NT2/D1 (cell line): Measurements from ENCODE around the gene NRK.

Source experiments
- DNase-seq: peaks from one replicate; pipeline ENCODE4 v3.0.0-alpha.2; 2011; ENCODE audit warnings: low read depth, low spot score
- H3K27me3 ChIP-seq: 2 replicates; pipeline ENCODE4 v1.6.0; 2011; ENCODE audit warnings: mild to moderate bottlenecking; ENCODE audit not compliant: insufficient read length, insufficient read depth
- H3K36me3 ChIP-seq: 2 replicates; pipeline ENCODE4 v1.6.1; 2011; ENCODE audit warnings: mild to moderate bottlenecking, low read length, mixed read lengths; ENCODE audit not compliant: insufficient read depth, insufficient read length
- H3K4me1 ChIP-seq: 2 replicates; pipeline ENCODE4 v1.5.1; 2011; ENCODE audit not compliant: insufficient read depth, insufficient read length
- H3K4me3 ChIP-seq: 2 replicates; pipeline ENCODE4 v1.5.1; 2011; ENCODE audit warnings: low read depth; ENCODE audit not compliant: insufficient read length
- H3K9ac ChIP-seq: 2 replicates; pipeline ENCODE4 v1.6.0; 2011; ENCODE audit warnings: low read depth; ENCODE audit not compliant: insufficient read length
- H3K9me3 ChIP-seq: 2 replicates; pipeline ENCODE4 v1.5.1; 2011; ENCODE audit warnings: mild to moderate bottlenecking, low read length; ENCODE audit not compliant: insufficient read depth
- SUZ12 ChIP-seq: IDR thresholded peaks from 2 replicates; pipeline ENCODE4 v1.6.1; 2011; ENCODE audit not compliant: insufficient read length, insufficient read depth; ENCODE audit errors: extremely low read depth
- YY1 ChIP-seq: IDR thresholded peaks from 2 replicates; pipeline ENCODE4 v1.6.1; 2011; ENCODE audit not compliant: insufficient read length, insufficient read depth
- ZNF274 ChIP-seq: IDR thresholded peaks from 2 replicates; pipeline ENCODE4 v1.6.1; 2011; ENCODE audit warnings: mild to moderate bottlenecking, low read depth, low read length

The NRK gene

DNA sequence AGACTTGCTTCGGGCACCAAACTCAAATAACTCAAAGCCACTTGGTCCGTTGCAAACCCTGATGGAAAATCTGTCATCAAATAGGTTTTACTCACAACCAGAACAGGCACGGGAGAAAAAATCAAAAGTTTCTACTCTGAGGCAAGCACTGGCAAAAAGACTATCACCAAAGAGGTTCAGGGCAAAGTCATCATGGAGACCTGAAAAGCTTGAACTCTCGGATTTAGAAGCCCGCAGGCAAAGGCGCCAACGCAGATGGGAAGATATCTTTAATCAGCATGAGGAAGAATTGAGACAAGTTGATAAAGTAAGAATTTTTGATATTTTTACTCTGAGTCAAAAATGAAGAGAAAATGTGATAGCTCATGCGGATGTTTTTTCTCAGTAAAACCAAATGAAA lies 87.2 kb downstream of the NRK start:
- Histone ChIP-seq H3K4me1 (no peaks in the 10 kb centered on the region), H3K27me3 (no peaks in the 10 kb centered on the region), H3K36me3 (peaks cover 51% of the 10 kb centered on the region), H3K4me3 (no peak overlapping the region), H3K9me3 (no peaks in the 10 kb centered on the region), H3K9ac (no peak overlapping the region)
- no peak for DNase-seq
- TF ChIP-seq YY1 (no peak), ZNF274 (no peak), SUZ12 (no peak)

- H3K9me3 ChIP-seq, result no peaks in the 10 kb centered on the region
- H3K4me1 ChIP-seq, result no peaks in the 10 kb centered on the region
- H3K9ac ChIP-seq, result no peak overlapping the region
- TF ChIP-seq SUZ12, result no peak
- no peak for TF ChIP-seq ZNF274
- no peak for TF ChIP-seq YY1
- DNase-seq, result no peak
- H3K4me3 ChIP-seq, result no peak overlapping the region
- peaks cover 41% of the 10 kb centered on the region for H3K36me3 ChIP-seq
- no peaks in the 10 kb centered on the region for H3K27me3 ChIP-seq
These were observed 88.3 kb downstream of the NRK start for GRCh38 chrX:105910563-105911105.

GRCh38 chrX:105945266-105945665 lies 122.9 kb downstream of the NRK start:
- no peak for TF ChIP-seq ZNF274
- TF ChIP-seq SUZ12, result no peak
- no peak for TF ChIP-seq YY1

DNA sequence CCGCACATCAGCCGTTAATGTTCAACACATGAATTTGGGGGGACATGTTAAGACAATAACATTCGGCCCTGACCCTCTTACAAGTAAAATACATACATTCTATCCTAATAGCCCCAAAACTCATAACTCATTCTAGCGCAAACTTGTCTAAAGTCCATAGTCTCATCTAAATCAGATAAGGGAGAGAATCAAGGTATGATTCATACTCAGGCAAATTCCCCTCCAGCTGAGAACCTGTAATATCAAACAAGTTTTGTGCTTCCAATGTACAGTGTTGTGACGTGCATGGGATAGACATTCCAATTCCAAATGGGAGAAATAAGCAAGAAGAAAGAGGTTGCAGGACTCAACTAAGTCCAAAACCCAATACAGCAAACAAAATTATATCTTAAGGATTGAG lies 147.1 kb downstream of the NRK start:
- no peaks in the 10 kb centered on the region for H3K4me1 ChIP-seq
- no peaks in the 10 kb centered on the region for H3K27me3 ChIP-seq
- no peak overlapping the region for H3K4me3 ChIP-seq
- H3K36me3 ChIP-seq, result no peaks in the 10 kb centered on the region
- H3K9ac ChIP-seq, result no peak overlapping the region
- TF ChIP-seq ZNF274, result no peak
- H3K9me3 ChIP-seq, result no peaks in the 10 kb centered on the region
- DNase-seq, result no peak

More at GRCh38 chrX:105945266-105945665, 122.9 kb downstream of the NRK start:
- Histone ChIP-seq H3K4me1 (no peaks in the 10 kb centered on the region), H3K27me3 (no peaks in the 10 kb centered on the region), H3K4me3 (no peak overlapping the region), H3K9ac (no peak overlapping the region), H3K9me3 (no peaks in the 10 kb centered on the region), H3K36me3 (peaks cover 32% of the 10 kb centered on the region)
- no peak for DNase-seq

DNA sequence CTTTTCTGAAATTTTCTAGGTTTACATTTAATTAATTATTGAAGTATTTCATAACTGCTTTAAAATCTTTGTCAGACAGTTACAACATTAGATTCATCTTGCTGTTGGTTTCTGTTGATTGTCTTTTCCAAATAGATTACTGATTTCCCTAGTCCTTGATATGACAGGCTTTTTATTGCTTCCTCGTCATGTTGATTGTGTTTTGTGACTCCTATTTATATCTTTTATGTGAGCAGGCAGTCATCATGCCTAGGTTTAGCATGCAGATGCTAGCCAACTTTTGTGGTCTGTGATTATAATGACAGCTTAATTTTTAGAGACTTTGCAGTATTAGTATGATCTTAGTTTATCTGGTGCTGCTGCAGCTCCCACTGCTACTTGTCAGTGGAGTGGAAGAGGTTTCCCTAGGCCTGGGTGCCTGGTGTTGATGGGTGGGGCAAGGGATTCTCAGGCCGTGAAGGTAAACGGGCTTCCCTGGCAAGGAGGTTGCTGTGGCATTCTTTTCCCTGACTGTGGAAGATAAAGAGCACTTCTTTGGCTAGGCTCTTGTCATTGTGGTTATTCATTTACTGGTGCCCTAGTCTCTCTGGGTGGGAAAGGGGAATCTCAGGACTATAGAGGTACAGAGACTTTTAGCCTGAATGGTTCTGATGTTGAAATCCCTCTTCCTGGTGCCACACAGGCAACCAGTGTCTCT lies 150.5 kb downstream of the NRK start:
- TF ChIP-seq SUZ12 (no peak), YY1 (no peak), ZNF274 (no peak)
- DNase-seq, result no peak
- H3K9me3 ChIP-seq, result no peaks in the 10 kb centered on the region; the same call in 1 of the 2 replicates
- H3K4me3 ChIP-seq, result no peak overlapping the region
- no peaks in the 10 kb centered on the region for H3K4me1 ChIP-seq
- no peaks in the 10 kb centered on the region for H3K36me3 ChIP-seq
- no peak overlapping the region for H3K9ac ChIP-seq
- no peaks in the 10 kb centered on the region for H3K27me3 ChIP-seq

GRCh38 chrX:105973387-105973739 lies 151.0 kb downstream of the NRK start:
- DNase-seq, result no peak
- TF ChIP-seq SUZ12 (no peak), YY1 (no peak), ZNF274 (no peak)
- H3K4me1 ChIP-seq, result no peaks in the 10 kb centered on the region
- no peak overlapping the region for H3K9ac ChIP-seq
- H3K9me3 ChIP-seq, result peaks cover 3% of the 10 kb centered on the region; the same call in 1 of the 2 replicates
- H3K36me3 ChIP-seq, result no peaks in the 10 kb centered on the region
- no peaks in the 10 kb centered on the region for H3K27me3 ChIP-seq
- H3K4me3 ChIP-seq, result no peak overlapping the region

DNA sequence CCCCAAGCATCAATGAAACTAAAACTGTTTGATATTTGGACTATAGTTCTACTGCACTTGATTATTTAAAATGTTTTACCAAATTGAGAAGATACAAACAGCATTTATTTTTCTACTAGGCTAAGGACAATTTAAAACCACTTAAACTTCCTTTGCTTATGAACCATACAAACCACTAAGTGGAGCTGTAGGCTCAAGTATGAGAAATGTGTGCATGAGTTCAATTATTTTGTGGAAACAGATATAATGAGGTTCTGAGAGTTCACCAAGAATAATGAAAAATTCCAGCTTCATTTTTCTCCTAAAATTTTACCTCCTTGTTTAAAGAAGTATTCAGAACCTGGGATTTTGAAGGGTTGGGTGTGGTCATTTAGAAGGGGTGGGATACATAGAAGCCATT lies 153.0 kb downstream of the NRK start:
- DNase-seq, result peak; percentile 2

More for the DNA sequence above, 153.0 kb downstream of the NRK start:
- Histone ChIP-seq H3K9ac (no peak overlapping the region), H3K9me3 (peaks cover 5% of the 10 kb centered on the region; the same call in 1 of the 2 replicates), H3K36me3 (no peaks in the 10 kb centered on the region), H3K4me1 (no peaks in the 10 kb centered on the region), H3K4me3 (no peak overlapping the region), H3K27me3 (no peaks in the 10 kb centered on the region)
- no peak for TF ChIP-seq YY1
- no peak for TF ChIP-seq SUZ12
- TF ChIP-seq ZNF274, result no peak
